Sigmoid colon (tissue), 3 donors: ENCODE results near the gene POLR2H.

ENCODE experiments used
- POLR2A ChIP-seq, 2 donors: fragments of 450-650 bp; IDR thresholded peaks; one replicate each; pipeline ENCODE4 v1.6.1; 2016; ENCODE audit warnings: antibody characterized with exemption in 2 of 2, mild to moderate bottlenecking in 2 of 2, moderate library complexity in 2 of 2
- TF ChIP-seq, protein P1 (sequence below), 4 experiments: fragments of 450-650 bp in 3 of 4; fragments of 200-600 bp in 1 of 4; IDR thresholded peaks; one replicate each; pipeline ENCODE4 v1.5.1; 2016 to 2019; ENCODE audit warnings: antibody characterized with exemption in 4 of 4, mild to moderate bottlenecking in 3 of 4, moderate library complexity in 2 of 4

DNA sequence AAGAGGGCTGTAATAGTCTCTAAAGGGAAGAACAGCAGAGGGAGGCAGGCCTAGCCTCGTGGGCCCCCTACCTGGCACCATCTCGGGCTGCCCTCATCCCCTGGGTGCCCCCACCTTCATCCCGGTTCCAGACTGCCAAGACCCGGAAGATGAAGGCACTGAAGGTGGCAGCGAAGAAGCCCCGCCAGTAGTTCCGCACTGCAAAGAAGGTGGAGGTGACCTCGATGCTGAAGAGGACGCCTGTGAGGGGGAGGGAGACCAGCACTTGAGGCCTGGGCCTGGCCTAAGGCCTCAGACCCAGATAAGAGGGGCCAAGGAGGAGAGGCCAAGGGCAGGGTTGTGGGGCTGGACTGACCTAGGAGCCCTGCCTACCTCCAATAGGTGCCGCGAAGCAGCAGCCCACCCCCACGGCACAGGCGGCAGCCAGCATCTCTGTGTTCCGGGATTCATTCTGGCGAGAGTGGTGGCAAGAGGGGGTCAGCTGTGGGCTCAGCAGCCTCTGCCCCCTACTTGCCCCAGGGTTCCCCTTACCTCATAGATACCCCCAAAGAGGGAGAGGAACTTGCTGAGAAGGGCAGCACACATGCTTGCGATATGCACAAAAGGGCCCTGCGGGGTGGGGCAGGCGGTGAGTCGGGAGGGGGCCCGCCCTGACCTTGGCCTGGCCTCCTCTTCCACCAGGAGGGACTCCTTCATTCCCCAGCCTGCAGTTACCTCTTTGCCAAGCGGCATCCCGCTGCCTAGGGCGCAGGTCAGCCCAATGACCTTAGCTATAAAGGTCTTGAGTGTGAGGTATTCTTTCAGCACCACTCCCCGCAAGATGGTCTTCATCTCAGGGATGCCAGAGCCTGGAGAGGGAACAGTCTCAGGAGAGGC lies 4.0 kb upstream of the POLR2H start:
- TF ChIP-seq, protein P1, sequence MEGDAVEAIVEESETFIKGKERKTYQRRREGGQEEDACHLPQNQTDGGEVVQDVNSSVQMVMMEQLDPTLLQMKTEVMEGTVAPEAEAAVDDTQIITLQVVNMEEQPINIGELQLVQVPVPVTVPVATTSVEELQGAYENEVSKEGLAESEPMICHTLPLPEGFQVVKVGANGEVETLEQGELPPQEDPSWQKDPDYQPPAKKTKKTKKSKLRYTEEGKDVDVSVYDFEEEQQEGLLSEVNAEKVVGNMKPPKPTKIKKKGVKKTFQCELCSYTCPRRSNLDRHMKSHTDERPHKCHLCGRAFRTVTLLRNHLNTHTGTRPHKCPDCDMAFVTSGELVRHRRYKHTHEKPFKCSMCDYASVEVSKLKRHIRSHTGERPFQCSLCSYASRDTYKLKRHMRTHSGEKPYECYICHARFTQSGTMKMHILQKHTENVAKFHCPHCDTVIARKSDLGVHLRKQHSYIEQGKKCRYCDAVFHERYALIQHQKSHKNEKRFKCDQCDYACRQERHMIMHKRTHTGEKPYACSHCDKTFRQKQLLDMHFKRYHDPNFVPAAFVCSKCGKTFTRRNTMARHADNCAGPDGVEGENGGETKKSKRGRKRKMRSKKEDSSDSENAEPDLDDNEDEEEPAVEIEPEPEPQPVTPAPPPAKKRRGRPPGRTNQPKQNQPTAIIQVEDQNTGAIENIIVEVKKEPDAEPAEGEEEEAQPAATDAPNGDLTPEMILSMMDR (IDR thresholded peaks at IDR 0.05), result no peak
- no peak for TF ChIP-seq POLR2A (IDR thresholded peaks at IDR 0.05)
